GM12878 (cell line): ENCODE data around the gene SPATA32. TPM values are rescaled to one million over a fixed set of nuclear protein-coding genes. Genes with fewer than 3 reads are reported as not detected.

Experiments
- BHLHE40 ChIP-seq, 2 experiments: fragments of 450-650 bp in 1 of 2; IDR thresholded peaks; 2 replicates each; pipeline ENCODE4 v1.6.1; 2011 to 2017; ENCODE audit warnings: low read depth in 2 of 2, borderline replicate concordance in 1 of 2, improper control_type of control experiment in 1 of 2, low read length in 1 of 2, mild to moderate bottlenecking in 1 of 2
- E4F1 ChIP-seq: fragments of 450-650 bp; IDR thresholded peaks from 2 replicates; pipeline ENCODE4 v1.6.1; 2018; ENCODE audit warnings: borderline replicate concordance, mild to moderate bottlenecking; ENCODE audit not compliant: partially characterized antibody
- FOXK2 ChIP-seq: fragments of 450-650 bp; IDR thresholded peaks from 2 replicates; pipeline ENCODE4 v1.6.1; 2017; ENCODE audit warnings: mild to moderate bottlenecking, moderate library complexity
- HSF1 ChIP-seq: fragments of 150-350 bp; IDR thresholded peaks from 2 replicates; pipeline ENCODE4 v1.6.1; 2014; ENCODE audit warnings: mild to moderate bottlenecking, low read depth, low read length
- IRF3 ChIP-seq: fragments of 450-650 bp; IDR thresholded peaks from 2 replicates; pipeline ENCODE4 v1.6.1; 2014; ENCODE audit warnings: mild to moderate bottlenecking
- JUND ChIP-seq: IDR thresholded peaks from 2 replicates; pipeline ENCODE4 v1.6.1; 2012; ENCODE audit warnings: low read depth, mild to moderate bottlenecking, low read length, improper control_type of control experiment, moderate library complexity
- MLLT1 ChIP-seq: fragments of 450-650 bp; IDR thresholded peaks from 2 replicates; pipeline ENCODE4 v1.6.1; 2016; ENCODE audit warnings: mild to moderate bottlenecking
- MXI1 ChIP-seq: fragments of 150-350 bp; IDR thresholded peaks from 2 replicates; pipeline ENCODE4 v1.6.1; 2011; ENCODE audit warnings: low read depth, mild to moderate bottlenecking, inconsistent platforms, low read length, improper control_type of control experiment
- MYB ChIP-seq: fragments of 150-350 bp; IDR thresholded peaks from 2 replicates; pipeline ENCODE4 v1.6.1; 2014; ENCODE audit warnings: mild to moderate bottlenecking, low read depth, low read length, borderline replicate concordance
- RELA ChIP-seq: fragments of 450-650 bp; IDR thresholded peaks from 2 replicates; pipeline ENCODE4 v1.8.0; 2014; ENCODE audit warnings: borderline replicate concordance; ENCODE audit not compliant: partially characterized antibody
- RELB ChIP-seq: fragments of 450-650 bp; IDR thresholded peaks from 2 replicates; pipeline ENCODE4 v1.6.1; 2017; ENCODE audit warnings: low read depth, mild to moderate bottlenecking, moderate library complexity
- RUNX3 ChIP-seq: IDR thresholded peaks from 2 replicates; pipeline ENCODE4 v1.6.1; 2012; ENCODE audit warnings: low read length, inconsistent platforms
- SIX5 ChIP-seq: IDR thresholded peaks from 2 replicates; pipeline ENCODE4 v1.6.1; 2011; ENCODE audit warnings: mild to moderate bottlenecking, low read depth, low read length, moderate library complexity; ENCODE audit not compliant: severe bottlenecking
- SMAD5 ChIP-seq: IDR thresholded peaks from 2 replicates; pipeline ENCODE4 v1.6.1; 2016; ENCODE audit warnings: antibody characterized with exemption, low read depth
- SMC3 ChIP-seq: IDR thresholded peaks from 2 replicates; pipeline ENCODE4 v1.6.1; 2011; ENCODE audit warnings: low read length, improper control_type of control experiment, borderline replicate concordance
- SREBF2 ChIP-seq: IDR thresholded peaks from 2 replicates; pipeline ENCODE4 v1.6.1; 2012; ENCODE audit warnings: mild to moderate bottlenecking, low read length
- STAT1 ChIP-seq: fragments of 450-650 bp; conservative IDR thresholded peaks from 2 replicates; pipeline ENCODE4 v1.6.1; 2014; ENCODE audit warnings: antibody characterized with exemption, mild to moderate bottlenecking
- STAT3 ChIP-seq: IDR thresholded peaks from 2 replicates; pipeline ENCODE4 v1.6.1; 2011; ENCODE audit warnings: low read depth, low read length, improper control_type of control experiment
- ZBTB33 ChIP-seq: fragments of 450-650 bp; IDR thresholded peaks from 2 replicates; pipeline ENCODE4 v1.6.1; 2017; ENCODE audit warnings: mild to moderate bottlenecking
- ZNF217 ChIP-seq: fragments of 450-650 bp; IDR thresholded peaks from 2 replicates; pipeline ENCODE4 v1.6.1; 2017; ENCODE audit warnings: antibody characterized with exemption, mild to moderate bottlenecking
- ZNF24 ChIP-seq: fragments of 450-650 bp; IDR thresholded peaks from 2 replicates; pipeline ENCODE4 v1.6.1; 2017; ENCODE audit warnings: antibody characterized with exemption, mild to moderate bottlenecking
- polyA plus RNA-seq, 11 experiments: library from polyadenylated mRNA; depleted of rRNA in 4 of 11; unstranded in 6 of 11; stranded (reverse) in 5 of 11; fragments of >200 nt; fragmentation: Nextera tagmentation in 4 of 11; fragmentation: Illumina TruSeq in 1 of 11; extraction: Ambion mirVana in 4 of 11; extraction: Trizol in 1 of 11; gene quantifications; 1 replicate in 1 of 11; 2 replicates in 10 of 11; pipeline versions ENCODE4 v1.2.1 to v1.2.3, GENCODE V29; 2011 to 2016; ENCODE audit warnings: inconsistent platforms in 2 of 11, missing spikeins in 2 of 11, low read depth in 1 of 11
- total RNA-seq, 4 experiments: library from RNA; depleted of rRNA in 3 of 4; stranded (reverse); fragments of >200 nt in 3 of 4; fragmentation: Illumina TruSeq in 1 of 4; extraction: Trizol in 1 of 4; gene quantifications; 2 replicates each; pipeline versions ENCODE4 v1.2.1 to v1.2.3, GENCODE V29; 2013 to 2021

SPATA32 gene
- total and polyA plus RNA-seq, 10 of the 15 experiments (the other 5 are each of a cell fraction or from before 2014, with no cell fraction given), result 0.03 to 0.35 (median 0.11) TPM; not detected in 3

- TF ChIP-seq RELB, result peak; percentile 84
- no peak for TF ChIP-seq STAT3
- peak; percentile 92 for TF ChIP-seq SMAD5
- no peak for TF ChIP-seq RUNX3
- TF ChIP-seq HSF1, result no peak
- peak; percentile 29; the same call in 1 of the 2 replicates for TF ChIP-seq FOXK2
- no peak for TF ChIP-seq ZNF24
- no peak for TF ChIP-seq SIX5
- peak; percentile 80 for TF ChIP-seq MXI1
- TF ChIP-seq RELA, result peak; percentile 91
- no peak for TF ChIP-seq ZBTB33
- no peak for TF ChIP-seq IRF3
- TF ChIP-seq SMC3, result no peak
- TF ChIP-seq SREBF2, result no peak
- peak; percentile 81 to 88 for TF ChIP-seq BHLHE40 (IDR thresholded peaks at IDR 0.05; ENCODE audit: borderline replicate concordance in 1 of 2, low read depth in 2 of 2, low read length in 1 of 2)
- no peak for TF ChIP-seq STAT1
- peak; percentile 63 for TF ChIP-seq E4F1
- no peak for TF ChIP-seq MYB
- peak; percentile 82 for TF ChIP-seq MLLT1
- no peak for TF ChIP-seq ZNF217
- no peak for TF ChIP-seq JUND
Observed at GRCh38 chr17:45225964-45226530, 35.8 kb downstream of the SPATA32 start (continued).
